Jurkat, Clone E6-1 (cell line): ENCODE results near the gene CCDC43.
"Not testable (repeated sequence)": the region's sequence is repeated elsewhere in the genome, so short reads cannot be mapped to it uniquely, and the experiment has no call there.

Source experiments
- DNase-seq: peaks from one replicate; pipeline ENCODE4 v3.0.0-alpha.2; 2011; ENCODE audit warnings: low read depth, low spot score
- H3K4me3 ChIP-seq: 2 replicates; pipeline ENCODE4 v1.5.1; 2011; ENCODE audit warnings: mild to moderate bottlenecking, low read length, control low read depth, moderate library complexity

The CCDC43 gene

DNA sequence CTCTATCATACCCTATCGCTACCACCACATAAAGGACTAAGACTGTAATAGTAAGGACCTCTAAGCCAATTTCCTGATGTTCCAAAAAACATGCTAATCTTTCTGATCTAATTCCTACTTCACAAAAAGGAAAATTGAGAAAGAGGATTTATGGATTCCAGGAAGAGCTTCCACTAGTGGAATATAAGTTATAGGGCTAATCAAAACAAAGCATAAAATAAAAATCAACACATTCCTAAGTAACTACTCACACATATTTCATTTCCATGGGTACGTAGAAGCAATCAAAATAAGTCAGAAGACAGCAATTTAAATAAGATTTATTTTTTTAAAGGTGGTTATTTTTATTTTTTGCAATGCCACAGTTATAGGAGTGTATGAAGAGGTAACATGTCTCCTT, 12.4 kb downstream of the CCDC43 start:
- H3K4me3 ChIP-seq, result no peak overlapping the region
- DNase-seq, result no peak

DNA sequence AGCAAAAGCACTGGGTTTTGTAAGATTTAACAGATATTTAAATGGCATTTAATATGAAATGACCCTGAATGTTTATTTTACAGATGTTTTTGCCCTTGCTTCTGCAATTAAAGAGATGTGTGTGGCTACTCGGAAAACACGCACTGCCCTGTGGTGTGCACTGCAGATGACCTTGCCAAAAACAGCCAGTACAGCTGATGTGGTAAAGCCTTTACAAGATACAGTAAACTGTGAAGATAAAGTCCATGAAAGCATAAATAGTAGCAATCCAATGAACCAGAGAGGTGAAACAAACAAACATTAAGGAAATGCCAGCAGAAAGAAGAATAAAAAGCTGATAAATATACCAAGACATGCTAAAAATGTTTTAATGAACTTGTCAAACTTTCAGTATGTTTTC, 15.7 kb downstream of the CCDC43 start:
- no peak for DNase-seq

DNA sequence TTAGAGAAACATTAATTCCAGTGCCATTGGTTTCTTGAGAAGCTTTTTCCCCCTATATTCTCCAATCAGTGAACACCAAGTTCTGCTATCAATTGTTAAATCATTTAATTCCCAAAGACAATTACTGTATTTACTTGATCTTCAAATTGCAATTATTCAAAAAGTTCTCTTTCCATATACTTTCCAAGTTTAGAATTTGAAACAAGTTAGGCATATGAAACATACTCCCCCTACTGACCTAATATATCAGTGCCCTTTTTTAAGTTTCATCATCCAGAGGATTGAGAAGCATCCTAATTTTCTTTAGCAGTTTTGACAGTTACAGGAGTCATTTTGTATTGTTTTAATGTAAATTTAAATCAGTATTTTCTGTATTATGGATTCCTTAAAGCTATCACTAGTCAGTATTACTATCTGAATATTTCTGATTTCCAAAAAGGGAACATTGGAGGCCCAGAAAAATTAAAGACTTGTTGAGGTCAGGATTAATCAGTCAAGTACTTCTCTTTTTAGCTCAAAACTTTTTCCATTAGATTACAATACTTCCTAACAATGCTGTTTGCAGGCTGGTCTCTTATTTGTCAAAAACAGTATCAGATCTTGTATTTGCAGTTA, 17.0 kb downstream of the CCDC43 start:
- H3K4me3 ChIP-seq, result no peak overlapping the region
- peak; percentile 23 for DNase-seq

More for the DNA sequence above, 15.7 kb downstream of the CCDC43 start:
- no peak overlapping the region for H3K4me3 ChIP-seq

DNA sequence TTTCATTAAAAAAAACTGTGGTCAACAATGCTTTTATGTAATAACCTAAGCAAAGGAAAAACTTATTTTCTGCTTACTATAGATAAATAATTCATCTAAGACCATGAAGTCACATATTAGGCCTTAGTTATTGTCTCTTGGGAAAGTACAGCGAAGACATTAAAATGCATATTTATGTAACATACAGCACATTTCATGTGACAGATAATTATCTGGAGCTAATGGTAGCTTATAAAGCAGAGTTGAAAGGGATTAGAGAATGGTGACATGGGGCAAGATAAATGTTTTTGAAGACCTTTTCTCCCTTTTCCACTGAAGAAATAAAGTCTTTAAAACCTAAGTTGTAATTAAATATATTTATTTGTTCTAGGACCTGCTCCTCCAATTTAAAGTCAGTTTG, 23.6 kb downstream of the CCDC43 start:
- H3K4me3 ChIP-seq, result no peak overlapping the region
- no peak for DNase-seq

DNA sequence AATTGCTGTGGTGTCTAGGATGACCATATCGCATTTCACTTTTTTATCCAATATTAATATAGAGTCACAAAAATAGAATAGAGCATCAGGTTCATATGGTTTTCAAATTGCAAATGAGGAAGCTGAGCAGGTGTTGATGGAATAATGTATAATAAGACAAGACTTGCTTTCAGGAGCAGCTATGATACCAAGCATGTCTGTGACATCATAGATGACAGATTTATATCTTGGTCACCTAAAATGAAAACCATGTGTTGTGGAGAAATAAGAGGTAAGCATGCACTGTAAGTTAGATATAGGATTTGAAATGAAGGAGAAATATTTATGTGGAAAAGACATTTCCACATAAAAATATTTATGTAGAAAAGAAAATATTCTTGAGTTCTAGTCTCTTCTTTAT, 24.7 kb downstream of the CCDC43 start:
- H3K4me3 ChIP-seq, result no peak overlapping the region
- DNase-seq, result no peak

DNA sequence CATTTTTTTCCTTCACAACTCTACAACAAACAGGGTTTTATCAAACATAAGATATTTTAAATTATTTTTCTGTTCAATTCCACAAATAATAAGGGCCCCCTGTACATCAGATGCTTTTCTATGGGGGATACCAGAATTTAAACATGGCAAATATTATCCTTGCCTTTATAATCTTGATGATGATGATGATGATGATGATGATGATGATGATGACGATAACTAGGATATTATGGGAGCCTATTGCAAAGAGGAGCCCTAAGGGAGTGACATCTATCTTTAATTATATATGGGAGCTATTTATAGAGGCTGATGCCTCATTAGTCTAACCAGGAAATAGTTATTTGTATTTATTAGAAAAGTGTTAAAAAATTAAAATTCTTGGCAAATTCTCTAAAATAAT, 26.5 kb downstream of the CCDC43 start:
- no peak overlapping the region for H3K4me3 ChIP-seq
- DNase-seq, result no peak

DNA sequence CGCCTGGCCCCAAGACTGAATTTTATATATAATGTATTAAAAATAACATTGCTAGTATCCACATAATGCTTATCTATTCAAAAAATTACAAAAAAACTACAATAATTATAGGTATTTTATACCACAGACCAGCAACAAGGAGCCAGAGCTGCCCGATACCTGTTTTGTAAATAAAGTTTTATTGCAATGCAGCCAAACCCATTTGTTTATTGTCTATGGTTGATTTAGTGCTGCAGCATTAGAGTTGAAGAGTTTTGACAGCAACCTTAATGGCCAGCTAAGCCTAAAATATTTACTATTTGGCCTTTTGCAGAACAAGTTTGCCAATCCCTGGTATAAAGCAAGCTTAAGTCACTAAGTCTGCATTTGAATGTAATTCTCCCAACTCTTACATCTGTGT, 27.7 kb downstream of the CCDC43 start:
- no peak overlapping the region for H3K4me3 ChIP-seq
- DNase-seq, result no peak

DNA sequence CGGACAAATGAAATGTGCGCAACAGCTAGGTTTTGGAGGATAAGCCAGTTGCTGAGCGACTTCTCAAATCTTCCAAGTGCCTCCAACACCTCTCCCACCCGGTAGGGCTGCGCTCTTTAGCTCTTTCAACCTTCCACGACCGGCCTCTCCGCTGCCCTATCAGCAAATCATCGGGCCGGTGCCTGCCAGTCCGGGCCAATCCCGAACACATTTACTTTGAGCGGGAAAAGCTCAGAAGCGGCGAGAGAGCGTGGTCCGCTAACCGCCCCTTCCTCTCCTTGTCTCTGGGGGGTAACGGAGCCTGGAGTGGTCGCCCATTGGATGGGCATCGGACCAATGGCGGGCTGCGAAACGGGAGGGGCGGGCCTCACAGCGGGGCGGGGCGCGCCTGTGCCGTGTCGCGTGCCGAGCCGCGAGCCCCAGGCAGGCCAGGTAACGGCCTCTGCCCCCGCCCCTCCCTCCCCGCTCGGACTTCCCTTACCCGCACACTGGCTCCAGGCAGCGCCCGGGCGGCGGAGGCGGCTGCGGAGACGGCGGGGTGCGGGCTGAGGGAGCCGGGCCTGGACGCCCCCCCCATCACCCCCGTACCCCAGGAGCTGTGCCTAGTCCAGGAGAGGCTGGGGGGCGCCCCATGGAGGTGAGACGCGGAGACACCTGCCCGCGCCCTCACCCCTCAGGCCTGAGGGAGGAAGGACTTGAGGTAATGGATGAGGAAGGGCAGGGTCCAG, 33.4 kb downstream of the CCDC43 start, which contains the start of gene MEIOC:
Gene MEIOC, plus strand, starts transcription at position 486 of the 728 bp plus-strand sequence. Its CDS starts 146 bp downstream, at position 632.
- no peak for DNase-seq
- no peak within 1 kb of the TSS for H3K4me3 ChIP-seq

DNA sequence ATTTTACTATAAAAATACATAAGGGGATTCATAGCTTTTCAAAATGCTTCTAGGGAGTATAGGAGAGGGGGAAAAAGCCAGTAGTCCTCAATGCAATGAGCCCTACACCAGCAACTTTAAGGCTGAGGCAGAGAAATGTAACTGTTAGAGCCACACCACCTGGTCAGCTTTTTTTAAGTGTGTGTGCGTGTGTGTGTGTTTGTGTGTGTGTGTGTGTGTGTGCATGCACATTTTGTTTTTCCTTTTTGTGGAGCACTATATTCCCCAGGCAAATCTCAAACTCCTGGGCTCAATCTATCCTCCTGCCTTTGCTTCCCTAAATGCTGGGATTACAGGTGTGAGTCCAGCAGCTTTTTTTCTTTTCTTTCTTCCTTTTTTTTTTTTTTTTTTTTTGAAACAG, 35.6 kb downstream of the CCDC43 start:
- DNase-seq, result no peak
- no peak overlapping the region for H3K4me3 ChIP-seq

DNA sequence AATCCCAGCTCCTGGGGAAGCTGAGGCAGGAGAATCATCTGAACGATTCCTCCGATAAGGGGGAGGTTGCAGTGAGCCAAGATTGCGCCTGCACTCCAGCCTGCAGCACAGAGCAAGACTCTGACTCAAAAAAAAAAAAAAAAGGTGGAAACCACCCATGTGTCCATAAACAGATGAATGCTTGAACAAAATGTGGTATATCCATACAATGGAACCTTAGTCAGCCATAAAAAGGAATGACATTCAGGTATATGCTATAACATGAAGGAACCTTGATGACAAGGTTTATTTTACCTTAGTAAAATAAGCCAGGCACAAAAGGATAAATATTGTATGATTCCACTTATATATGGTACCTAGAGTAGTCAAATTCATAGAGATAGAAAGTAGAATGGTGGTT, 36.2 kb downstream of the CCDC43 start:
- no peak overlapping the region for H3K4me3 ChIP-seq
- no peak for DNase-seq

DNA sequence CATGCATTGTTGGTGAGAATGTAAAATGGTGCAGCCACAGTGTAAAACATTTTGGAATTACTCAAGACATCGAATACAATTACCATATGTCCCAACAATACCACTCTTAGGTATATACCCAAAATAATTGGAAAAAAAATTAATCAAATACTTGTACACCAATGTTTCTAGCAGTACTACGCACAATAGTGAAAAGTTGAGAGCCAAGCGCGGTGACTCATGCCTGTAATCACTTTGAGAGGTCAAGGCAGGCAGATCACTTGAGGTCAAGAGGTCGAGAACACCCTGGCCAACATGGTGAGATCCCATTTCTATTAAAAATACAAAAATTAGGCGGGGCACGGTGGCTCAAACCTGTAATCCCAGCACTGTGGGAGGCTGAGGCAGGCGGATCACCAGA, 36.8 kb downstream of the CCDC43 start:
- no peak overlapping the region for H3K4me3 ChIP-seq
- no peak for DNase-seq

DNA sequence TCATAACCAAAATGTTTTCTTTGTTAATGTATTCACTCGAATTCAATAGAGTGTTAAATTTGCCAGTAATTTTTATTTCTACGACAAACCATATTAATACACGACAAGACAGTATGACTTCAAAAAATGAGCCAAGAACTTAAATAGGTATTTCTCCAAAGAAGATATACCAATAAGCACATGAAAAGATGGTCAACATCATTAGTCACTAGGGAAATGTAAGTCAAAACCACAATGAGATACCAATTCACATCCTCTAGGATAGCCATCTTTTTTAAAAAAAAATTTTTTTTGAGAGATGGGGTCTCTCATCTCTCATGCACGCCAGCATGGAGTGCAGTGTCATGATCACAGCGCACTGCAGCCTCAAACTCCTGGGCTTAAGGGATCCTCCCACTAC, 38.3 kb downstream of the CCDC43 start:
- no peak for DNase-seq

DNA sequence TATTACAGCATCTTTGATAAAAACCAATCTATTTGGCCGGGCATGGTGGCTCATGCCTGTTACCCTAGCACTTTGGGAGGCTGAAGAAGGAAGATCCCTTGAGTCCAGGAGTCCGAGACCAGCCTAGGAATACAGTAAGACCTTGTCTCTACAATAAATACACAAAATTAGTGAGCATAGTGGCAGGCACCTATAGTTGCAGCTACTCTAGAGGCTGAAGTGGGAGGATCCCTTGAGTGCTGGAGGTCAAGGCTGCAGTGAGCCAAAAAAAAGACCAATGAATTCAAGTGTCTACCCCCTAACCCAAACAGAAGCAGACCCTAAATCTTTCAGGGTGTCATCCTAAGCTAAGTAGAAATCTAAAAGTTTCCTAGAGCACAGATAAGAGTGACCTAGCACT, 40.6 kb downstream of the CCDC43 start:
- DNase-seq, result no peak
- H3K4me3 ChIP-seq, result no peak overlapping the region

More for the DNA sequence above, 38.3 kb downstream of the CCDC43 start:
- no peak overlapping the region for H3K4me3 ChIP-seq

DNA sequence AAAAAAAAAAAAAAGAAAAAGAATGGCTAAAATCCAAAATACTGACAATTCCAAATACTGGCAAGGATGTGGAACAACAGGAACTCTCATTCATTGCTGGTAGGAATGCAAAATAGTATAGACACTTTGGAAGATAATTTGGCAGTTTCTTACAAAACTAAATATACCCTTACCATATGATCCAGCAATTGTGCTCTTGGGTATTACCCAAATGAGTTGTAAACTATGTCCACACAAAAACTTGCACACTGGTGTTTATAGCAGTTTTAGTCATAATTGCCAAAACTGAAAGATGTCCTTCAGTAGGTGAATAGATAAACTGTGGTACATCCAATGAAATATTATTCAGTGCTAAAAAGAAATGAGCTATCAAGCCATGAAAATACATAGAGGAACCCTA, 41.8 kb downstream of the CCDC43 start:
- DNase-seq, result no peak
- H3K4me3 ChIP-seq, result no peak overlapping the region

DNA sequence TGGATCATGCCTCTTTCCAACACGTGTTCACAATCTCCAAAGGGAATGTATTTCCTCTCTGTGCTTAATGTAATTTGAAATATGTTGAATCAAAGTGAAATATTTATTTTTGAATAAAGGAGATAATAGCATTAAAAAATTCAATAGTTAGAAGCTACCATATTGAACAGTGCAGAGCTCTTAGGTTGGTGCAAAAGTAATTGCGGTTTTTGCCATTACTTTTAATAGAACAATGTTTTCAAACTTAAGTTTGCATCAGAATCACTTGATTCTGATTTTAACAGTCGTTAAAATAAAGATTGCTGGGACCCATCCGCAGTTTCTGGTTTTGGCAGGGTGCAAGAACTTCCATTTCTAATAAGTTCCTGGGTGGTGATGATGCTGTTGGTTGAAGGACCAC, 43.3 kb downstream of the CCDC43 start:
- no peak for DNase-seq
- no peak overlapping the region for H3K4me3 ChIP-seq

DNA sequence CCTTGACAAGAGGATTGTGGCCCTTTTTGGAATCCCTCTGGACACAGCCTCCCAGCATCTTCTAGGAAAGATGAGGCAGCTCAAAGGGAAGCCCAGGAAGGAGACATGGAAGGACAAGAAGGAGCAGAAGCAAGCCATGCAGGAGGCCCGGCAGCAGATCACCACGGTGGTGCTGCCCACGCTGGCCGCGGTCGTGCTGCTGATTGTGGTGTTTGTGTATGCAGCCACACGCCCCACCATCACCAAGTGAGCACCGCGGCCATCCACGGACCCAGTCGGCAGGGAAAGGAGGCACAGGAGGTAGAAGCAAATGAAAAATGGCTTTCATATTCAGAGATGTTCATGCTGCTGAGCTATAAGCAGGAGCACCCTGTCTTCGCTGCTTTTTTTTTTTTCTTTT, 44.2 kb downstream of the CCDC43 start:
- DNase-seq, result no peak
- no peak overlapping the region for H3K4me3 ChIP-seq

DNA sequence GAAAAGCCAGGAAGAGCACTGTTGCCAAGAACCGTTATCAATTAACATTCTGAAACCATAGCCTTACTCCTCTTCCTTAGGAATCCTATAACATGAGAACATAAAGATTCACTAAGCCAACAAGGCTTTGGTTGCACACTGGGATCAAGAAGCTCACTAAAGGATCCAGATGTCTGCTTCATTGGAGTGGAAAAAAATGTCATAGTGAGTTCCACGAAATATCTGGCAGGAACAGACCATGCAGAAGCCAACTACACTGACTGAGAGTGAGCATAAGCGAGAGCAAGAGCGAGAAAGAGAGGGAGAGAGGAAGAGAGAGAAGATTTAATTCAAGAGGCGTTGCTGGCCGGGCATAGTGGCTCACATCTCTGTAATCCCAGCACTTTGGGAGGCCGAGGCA, 46.7 kb downstream of the CCDC43 start:
- DNase-seq, result no peak
- H3K4me3 ChIP-seq, result no peak overlapping the region

DNA sequence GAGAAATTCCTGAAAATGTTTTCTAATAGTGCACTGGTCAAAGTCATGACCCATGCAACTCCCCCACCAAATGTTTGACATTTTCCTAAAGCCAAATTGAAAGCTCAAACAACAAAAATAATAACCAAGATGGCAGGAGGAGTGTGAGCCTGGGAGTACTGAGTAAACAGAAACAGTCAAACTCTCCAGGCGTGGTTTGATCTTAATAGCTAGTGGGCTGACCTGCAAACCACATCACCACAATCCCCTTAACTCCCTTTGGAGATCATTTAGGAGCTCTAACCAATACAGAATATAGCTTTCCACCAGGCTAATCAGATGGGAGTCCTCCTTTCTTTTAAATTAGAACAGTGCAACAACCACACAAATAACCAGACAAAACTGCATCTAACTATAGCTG, 52.5 kb downstream of the CCDC43 start:
- DNase-seq, result no peak
- H3K4me3 ChIP-seq, result no peak overlapping the region

DNA sequence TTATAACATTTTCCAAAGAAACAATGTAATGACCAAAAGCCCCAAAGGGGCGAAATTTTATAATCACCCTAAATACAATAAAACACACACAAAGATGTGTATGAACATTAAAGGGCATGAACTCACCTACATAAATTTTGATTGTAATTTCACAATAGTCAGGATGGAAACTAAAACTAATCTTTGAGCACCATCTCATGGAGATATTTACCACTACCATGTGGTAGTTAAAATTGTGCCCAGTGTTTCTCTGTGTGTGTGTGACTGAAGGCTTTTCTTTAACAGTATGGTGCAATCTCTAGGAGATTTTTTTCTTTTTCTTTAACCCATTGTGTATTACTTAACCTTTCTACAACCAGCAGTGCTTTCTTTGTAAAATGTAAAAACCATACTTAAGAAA, 53.0 kb downstream of the CCDC43 start:
- no peak overlapping the region for H3K4me3 ChIP-seq
- DNase-seq, result peak; percentile 15

DNA sequence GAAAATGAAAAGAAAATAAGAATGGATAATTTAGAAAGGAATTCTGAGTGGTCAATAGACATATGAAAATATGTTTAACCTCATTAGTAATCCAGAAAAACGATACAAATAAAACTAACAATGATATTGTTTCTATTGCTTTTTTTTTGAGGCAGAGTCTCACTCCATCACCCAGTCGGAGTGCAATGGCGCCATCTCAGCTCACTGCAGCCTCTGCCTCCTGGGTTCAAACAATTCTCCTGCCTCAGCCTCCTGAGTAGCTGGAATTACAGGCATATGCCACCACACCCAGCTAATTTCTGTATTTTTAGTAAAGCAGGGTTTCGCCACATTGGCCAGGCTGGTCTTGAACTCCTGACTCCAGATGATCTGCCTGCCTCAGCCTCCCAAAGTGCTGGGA, 55.2 kb downstream of the CCDC43 start:
- DNase-seq, H3K4me3 ChIP-seq: not testable (repeated sequence)

DNA sequence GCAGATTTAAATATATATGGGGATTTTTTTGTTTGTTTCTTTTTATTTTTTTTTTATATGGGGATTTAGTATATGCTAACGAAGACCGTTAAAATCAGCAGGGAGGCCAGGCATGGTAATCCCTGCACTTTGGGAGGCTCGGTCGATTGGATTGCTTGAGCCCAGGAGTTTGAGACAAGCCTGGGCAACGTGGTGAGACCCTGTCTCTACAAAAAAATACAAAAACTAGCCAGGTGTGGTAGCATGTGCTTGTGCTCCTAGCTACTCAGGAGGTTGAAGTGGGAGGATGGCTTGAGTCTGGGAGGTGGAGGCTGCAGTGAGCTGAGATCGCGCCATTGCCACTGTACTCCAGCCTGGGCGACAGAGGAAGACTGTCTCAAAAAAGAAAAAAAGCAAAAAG, 55.6 kb downstream of the CCDC43 start:
- no peak overlapping the region for H3K4me3 ChIP-seq
- no peak for DNase-seq
